GM13976 (cell line): Measurements from ENCODE around the gene PLD4.

Experiments
- DNase-seq: peaks from one replicate; pipeline ENCODE4 v3.0.0; 2012; ENCODE audit warnings: low spot score
- in situ Hi-C: fragments of 300-500 bp; cut with MboI; formaldehyde crosslinking; loops from one replicate; pipeline ENCODE4 v1.12.0; 2022; ENCODE audit warnings: low sequenced_read_pairs, mixed read lengths, inconsistent platforms; ENCODE audit not compliant: unreplicated experiment
- TF ChIP-seq, protein P1 (sequence below): IDR thresholded peaks from 2 replicates; pipeline ENCODE4 v1.5.1; 2012; ENCODE audit warnings: borderline replicate concordance, mild to moderate bottlenecking; ENCODE audit not compliant: insufficient read depth; ENCODE audit errors: extremely low read depth, missing control alignments, control extremely low read depth

PLD4 gene

DNA sequence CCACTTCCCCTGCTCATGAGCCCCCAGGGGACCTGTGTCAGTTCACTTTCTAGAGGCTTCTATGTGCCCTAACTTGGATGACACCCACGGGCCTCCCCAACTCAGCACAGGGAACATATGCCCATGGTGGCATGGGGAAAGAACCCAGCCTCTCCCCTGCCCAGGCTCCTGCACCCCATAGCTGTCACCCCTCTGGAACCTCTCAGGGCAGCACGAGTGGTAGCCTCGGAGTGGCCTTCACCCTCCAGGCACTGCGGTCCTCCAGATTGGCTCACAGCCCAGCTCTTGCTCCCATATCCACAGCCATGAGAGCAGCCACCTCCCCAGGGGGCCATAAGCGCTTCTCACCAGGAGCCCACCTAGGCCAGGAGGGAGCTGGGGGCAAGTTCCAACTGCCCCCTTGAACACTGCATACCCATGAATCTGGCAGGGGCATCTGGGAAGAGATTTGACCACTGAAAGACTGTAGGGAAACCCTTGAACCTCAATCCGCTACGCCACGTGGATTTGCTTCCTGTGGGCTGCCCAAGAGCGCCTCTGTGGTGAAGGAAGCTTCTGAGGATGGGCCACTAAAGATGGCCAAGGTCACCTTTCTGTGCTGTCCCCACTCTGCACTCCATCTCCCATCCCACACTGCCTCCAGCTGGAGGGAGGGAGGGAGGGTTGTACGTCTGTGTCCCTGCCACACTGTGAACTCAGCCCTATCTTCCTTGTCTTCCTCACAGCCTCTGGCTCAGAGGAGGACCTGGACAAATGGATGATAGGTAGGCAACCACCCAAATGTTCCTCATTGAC, 11.9 kb downstream of the PLD4 start:
- in situ Hi-C loops: no loop called here
- TF ChIP-seq, protein P1, sequence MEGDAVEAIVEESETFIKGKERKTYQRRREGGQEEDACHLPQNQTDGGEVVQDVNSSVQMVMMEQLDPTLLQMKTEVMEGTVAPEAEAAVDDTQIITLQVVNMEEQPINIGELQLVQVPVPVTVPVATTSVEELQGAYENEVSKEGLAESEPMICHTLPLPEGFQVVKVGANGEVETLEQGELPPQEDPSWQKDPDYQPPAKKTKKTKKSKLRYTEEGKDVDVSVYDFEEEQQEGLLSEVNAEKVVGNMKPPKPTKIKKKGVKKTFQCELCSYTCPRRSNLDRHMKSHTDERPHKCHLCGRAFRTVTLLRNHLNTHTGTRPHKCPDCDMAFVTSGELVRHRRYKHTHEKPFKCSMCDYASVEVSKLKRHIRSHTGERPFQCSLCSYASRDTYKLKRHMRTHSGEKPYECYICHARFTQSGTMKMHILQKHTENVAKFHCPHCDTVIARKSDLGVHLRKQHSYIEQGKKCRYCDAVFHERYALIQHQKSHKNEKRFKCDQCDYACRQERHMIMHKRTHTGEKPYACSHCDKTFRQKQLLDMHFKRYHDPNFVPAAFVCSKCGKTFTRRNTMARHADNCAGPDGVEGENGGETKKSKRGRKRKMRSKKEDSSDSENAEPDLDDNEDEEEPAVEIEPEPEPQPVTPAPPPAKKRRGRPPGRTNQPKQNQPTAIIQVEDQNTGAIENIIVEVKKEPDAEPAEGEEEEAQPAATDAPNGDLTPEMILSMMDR: no peak
- peak; percentile 24 for DNase-seq

DNA sequence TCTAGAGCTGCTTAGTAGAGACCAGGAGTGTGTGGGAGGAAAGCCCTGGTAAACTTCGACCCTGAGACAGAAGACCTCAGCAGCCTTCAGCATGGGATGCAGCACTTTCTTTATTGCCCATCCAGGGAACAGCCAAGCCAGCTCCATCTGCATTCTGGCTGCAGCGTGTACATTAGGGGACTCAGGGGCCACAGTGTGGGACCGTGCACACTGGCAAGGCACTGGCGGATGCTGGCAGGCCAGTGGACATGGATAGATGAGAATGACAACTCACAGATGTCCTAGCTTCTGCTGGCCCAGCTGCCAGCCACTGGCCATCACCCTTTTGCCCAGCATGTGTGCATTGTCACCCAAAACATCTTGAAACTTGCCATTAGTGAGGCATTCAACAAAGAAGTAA, 12.5 kb downstream of the PLD4 start:
- TF ChIP-seq, protein P1: no peak
- peak; percentile 21 for DNase-seq
- in situ Hi-C loops: no loop called here

DNA sequence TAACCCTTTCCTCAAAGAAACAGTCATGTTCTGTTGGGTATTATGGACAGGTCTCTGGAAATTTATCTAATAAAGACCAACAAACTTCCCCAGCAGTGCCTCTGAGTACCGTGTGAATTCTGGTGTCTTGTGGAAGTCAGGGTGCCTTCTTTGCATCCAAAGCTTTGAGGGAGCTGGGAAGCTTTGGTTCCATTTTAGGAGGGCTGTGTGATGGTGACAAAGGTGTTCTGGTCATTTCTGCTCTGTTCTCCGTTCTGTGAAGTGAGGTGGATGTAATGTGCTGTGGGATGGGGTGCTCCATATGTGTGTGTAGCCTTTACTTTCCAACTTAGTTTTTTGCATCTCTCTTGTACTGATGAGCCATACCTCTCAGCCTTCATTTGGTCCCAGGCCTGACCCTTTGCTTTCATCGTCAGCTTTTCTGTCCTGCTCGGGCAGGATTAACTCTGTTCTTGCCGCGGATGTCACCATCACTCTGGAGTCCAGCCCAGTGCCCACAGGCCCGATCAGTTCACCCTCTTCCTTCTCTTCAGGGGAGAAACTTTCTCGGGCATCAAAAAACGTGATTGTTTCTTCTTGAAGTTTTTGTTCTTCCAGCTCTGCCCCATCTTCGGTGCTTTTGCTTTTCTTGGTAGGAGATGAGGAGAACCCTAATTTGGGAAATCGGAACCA, 13.2 kb downstream of the PLD4 start:
- TF ChIP-seq, protein P1: no peak
- in situ Hi-C loops: no loop called here
- DNase-seq: peak; percentile 6

DNA sequence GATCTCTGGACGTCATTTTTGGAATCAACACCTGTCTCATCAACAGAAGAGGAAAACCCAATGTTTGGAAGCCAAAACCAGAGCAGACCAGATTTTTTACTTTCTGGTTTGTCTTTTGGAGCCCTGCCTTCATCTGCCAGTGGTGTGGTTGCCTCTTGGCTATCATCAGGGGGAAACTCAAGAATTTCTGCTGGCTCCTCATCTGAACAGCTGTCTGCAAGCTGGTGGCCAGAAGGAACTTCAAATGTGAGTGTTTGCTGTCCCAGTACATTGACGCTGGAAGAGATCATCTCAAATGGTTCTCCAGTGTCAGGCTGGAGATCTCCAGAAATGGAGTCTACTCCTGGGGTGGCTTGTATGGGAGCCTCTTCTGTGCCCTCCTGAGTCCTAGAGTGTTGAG, 13.8 kb downstream of the PLD4 start:
- in situ Hi-C loops: no loop called here
- TF ChIP-seq, protein P1: no peak
- DNase-seq: no peak

DNA sequence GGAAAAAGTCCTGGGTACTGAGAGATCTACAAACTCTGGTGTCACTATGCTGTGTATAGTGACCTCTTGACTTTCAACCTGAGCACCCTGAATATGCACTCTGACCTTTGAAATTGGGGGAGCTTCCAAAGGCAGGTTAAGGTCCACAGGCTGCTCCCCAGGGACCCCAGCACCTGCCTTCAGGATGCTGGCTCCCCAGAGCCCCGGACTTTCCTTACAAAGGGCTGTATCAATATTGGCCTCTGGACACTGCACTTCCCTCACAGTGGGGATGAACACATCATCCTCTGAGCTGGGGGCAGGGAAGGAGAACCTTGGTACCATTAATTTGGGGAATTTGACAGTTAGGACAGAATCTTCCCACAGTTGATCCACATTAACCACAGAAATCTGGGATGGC, 14.3 kb downstream of the PLD4 start:
- in situ Hi-C loops: no loop called here
- DNase-seq: no peak
- TF ChIP-seq, protein P1: no peak

DNA sequence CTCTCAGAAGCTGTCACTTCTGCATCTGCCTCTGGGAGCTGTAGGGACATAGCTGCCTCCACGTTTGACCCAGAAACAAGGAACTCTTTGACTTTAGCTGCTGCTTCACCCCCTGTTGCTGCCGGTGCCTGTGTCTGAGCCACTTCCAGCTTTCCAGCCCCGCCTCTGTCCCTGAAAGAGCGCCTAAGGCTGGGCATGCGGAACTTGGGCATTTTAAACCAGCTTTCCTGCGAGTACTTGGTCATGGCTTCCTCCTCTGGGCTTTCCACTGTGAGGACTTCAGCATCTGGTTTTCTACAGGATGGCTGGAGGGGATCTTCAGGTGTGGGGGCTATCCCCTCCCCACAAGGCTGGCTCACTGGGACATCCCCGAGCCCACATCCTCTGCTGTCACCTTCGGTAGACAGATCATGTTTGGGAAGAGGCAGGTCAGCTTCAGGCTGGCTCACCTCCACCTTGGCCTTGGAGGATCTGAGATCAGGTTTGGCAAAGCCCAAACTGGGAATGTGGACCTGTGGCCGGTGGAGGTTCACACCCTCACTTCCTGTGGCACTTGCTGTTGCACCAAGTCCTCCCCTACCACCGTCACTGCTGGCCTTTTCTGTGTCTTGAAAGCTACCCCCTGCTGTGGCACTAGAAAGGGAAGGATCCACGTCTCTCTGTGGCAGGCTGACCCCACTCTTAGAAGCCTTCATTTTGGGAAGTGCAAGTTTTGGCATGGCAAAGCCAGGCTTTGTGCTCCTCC, 15.2 kb downstream of the PLD4 start:
- in situ Hi-C loops: no loop called here
- peak; percentile 12 for DNase-seq
- TF ChIP-seq, protein P1: no peak
